ENCODE results near the gene C11orf16. TPM values are rescaled to one million over a fixed set of nuclear protein-coding genes. Genes with fewer than 3 reads are reported as not detected.

C11orf16 gene
- total and polyA plus RNA-seq, 12 donors: 0.07 TPM; not detected in 11

GRCh38 chr11:8934742-8935488 is 2.2 kb upstream of the C11orf16 start:
- H3K4me1 ChIP-seq (replicated peaks in 1 of 2): no peaks in the 10 kb centered on the region
- no peaks in the 10 kb centered on the region for H3K36me3 ChIP-seq (replicated peaks in 1 of 2)
- no peak for TF ChIP-seq POLR2A (IDR thresholded peaks at IDR 0.05)
- no peak for TF ChIP-seq CTCF (IDR thresholded peaks at IDR 0.05)
- WGBS, 4 donors: 42 to 58% (median 50%) methylated on average over 14 of the region's 14 CpGs
- H3K4me3 ChIP-seq: no peak overlapping the region
- no peak overlapping the region for H3K27ac ChIP-seq
- DNase-seq: peak in 4 of 7 donors; percentile 29 to 71 (median 53)
- H3K9me3 ChIP-seq (replicated peaks in 1 of 3): no peaks in the 10 kb centered on the region
- no peaks in the 10 kb centered on the region for H3K27me3 ChIP-seq
- intact Hi-C loops (cut with DNase I): no loop called here

DNA sequence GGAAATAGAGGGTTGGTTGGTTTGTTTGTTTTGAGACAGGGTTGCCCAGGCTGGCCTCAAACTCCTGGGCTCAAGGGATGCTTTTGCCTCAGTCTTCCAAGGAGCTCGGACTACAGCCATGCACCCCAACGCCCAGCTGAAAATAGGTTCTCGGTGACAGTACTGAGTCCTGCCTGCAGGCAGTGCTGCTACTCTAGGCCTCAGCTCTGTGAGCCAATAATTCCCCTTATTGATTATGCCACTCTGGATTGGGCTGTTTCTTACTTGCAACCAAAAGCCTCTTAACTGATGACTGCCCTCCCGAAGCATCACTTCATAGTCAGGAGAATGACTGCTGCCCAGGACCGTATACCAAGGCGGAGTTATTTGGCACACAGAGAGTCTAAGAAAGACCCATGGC is 1.2 kb upstream of the C11orf16 start:
- 94 to 97% (median 95%) methylated on average over 5 to 6 of the region's 6 CpGs for WGBS, 4 donors
- TF ChIP-seq POLR2A (IDR thresholded peaks at IDR 0.05) (no peak), CTCF (IDR thresholded peaks at IDR 0.05) (no peak)
- no peak overlapping the region for H3K4me3 ChIP-seq
- H3K9me3 ChIP-seq (replicated peaks in 1 of 3): no peaks in the 10 kb centered on the region
- DNase-seq: no peak
- intact Hi-C loops (cut with DNase I): no loop called here
- no peaks in the 10 kb centered on the region for H3K4me1 ChIP-seq (replicated peaks in 1 of 2)
- no peaks in the 10 kb centered on the region for H3K27me3 ChIP-seq
- no peak overlapping the region for H3K27ac ChIP-seq
- H3K36me3 ChIP-seq (replicated peaks in 1 of 2): no peaks in the 10 kb centered on the region

DNA sequence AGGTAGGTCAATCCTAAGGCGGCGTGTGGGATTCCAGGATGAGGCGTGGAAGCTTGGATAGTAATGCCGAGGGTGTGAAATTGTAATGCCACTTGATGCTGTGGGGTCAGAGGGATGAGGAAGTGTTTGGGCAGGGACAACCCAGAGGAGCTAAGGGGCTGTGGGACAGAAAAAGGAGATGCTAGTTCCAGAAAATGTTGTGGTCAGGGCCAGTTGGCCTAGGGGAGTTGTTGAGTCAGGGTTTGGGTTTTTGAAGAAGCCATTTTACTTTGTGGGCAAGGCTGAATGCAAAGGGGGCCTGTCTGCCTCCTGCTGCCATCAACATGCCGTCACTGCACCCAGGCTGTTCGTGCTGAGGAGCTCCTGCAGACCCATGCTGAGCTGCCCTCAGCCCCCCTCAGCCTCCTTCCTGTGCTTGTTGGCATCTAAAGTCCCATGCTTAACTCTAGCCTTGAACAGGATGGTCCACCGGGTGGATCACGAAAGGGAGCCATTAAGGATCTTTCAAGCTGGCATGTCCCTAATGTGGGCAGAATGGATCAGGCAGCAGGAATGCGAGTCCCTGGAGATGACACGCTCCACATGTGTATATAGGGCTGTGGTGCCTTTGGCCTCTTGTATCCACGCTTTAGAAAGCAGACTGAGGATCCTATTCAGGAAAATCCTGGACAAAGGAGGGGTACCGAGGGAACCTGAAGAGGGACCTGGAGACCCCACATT is 2.1 kb downstream of the C11orf16 start:
- TF ChIP-seq POLR2A (IDR thresholded peaks at IDR 0.05): no peak
- TF ChIP-seq CTCF (IDR thresholded peaks at IDR 0.05): no peak
- WGBS, 4 donors: 93 to 97% (median 95%) methylated on average over 12 of the region's 12 CpGs
- no peak for DNase-seq
- Histone ChIP-seq H3K9me3 (replicated peaks in 1 of 3) (no peaks in the 10 kb centered on the region), H3K27me3 (no peaks in the 10 kb centered on the region), H3K4me3 (no peak overlapping the region), H3K27ac (no peak overlapping the region), H3K36me3 (replicated peaks in 1 of 2) (no peaks in the 10 kb centered on the region), H3K4me1 (replicated peaks in 1 of 2) (no peaks in the 10 kb centered on the region)
- intact Hi-C loops (cut with DNase I): no loop called here

DNA sequence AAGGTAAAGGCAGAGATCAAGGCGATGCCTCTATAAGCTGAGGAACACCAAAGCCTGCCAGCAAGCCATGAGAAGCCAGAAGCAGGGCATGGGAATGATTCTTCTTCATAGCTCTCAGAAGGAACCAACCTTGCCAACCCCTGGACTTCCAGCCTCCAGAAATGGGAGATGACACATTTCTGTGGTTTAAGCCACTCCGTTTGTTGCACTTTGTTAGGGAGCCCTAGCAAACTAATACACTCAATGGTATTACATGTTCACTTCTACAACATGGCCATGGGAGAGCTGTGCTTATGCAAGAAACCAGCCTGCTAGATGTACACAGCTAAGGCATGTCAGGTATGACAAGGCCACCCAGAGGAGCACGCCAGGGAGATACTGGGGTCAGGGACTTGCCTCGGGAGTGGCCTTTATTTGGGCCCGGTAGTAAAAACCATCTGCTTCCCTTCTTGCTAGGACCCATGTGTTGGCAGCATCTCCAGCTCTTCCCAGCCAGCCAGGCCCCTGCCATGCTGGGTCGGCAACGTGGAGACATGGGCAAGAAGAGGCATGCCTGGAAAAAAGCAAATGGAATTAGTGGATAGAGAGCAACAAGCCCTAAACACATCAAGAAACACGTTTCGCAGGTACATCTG is 3.6 kb downstream of the C11orf16 start:
- TF ChIP-seq CTCF (IDR thresholded peaks at IDR 0.05) (no peak), POLR2A (IDR thresholded peaks at IDR 0.05) (no peak)
- Histone ChIP-seq H3K9me3 (replicated peaks in 1 of 3) (no peaks in the 10 kb centered on the region), H3K27me3 (no peaks in the 10 kb centered on the region), H3K36me3 (replicated peaks in 1 of 2) (no peaks in the 10 kb centered on the region), H3K4me1 (replicated peaks in 1 of 2) (no peaks in the 10 kb centered on the region), H3K27ac (no peak overlapping the region), H3K4me3 (no peak overlapping the region)
- DNase-seq: no peak
- 75 to 82% (median 79%) methylated on average over 9 of the region's 9 CpGs for WGBS, 4 donors
- intact Hi-C loops (cut with DNase I): no loop called here
